RWPE1 (cell line): ENCODE results near the gene COL15A1.

Source experiments
- CTCF ChIA-PET: fragments of 350-600 bp; sonication (Branson Sonifier 250); formaldehyde crosslinking; extraction: SDS; loops from one replicate; lab custom pipeline; 2021; lab: Yijun Ruan, JAX
- POLR2A ChIA-PET: fragments of 400-600 bp; formaldehyde crosslinking; extraction: SDS; loops from one replicate; lab custom pipeline; 2020; ENCODE audit warnings: antibody characterized with exemption; ENCODE audit not compliant: low non-redundant PET; lab: Yijun Ruan, JAX
- DNase-seq: peaks from one replicate; pipeline ENCODE4 v3.0.0; 2012; ENCODE audit warnings: low spot score
- H3K27ac ChIP-seq: fragments of 450-650 bp; 2 replicates; pipeline ENCODE4 v1.5.1; 2017
- TF ChIP-seq, protein P1 (sequence below): fragments of 450-650 bp; conservative IDR thresholded peaks from 2 replicates; pipeline ENCODE4 v1.5.1; 2017; ENCODE audit warnings: low read depth, mild to moderate bottlenecking

The COL15A1 gene

GRCh38 chr9:99019510-99020331 is 76.0 kb downstream of the COL15A1 start:
- DNase-seq = peak; percentile 83
- CTCF ChIA-PET = interaction anchor here (0.6 kb wide), 1 partner anchor 13 kb away, joined by 3 read pairs; no protein-coding TSS in a partner anchor
- POLR2A ChIA-PET = no interaction called here
- TF ChIP-seq, protein P1, sequence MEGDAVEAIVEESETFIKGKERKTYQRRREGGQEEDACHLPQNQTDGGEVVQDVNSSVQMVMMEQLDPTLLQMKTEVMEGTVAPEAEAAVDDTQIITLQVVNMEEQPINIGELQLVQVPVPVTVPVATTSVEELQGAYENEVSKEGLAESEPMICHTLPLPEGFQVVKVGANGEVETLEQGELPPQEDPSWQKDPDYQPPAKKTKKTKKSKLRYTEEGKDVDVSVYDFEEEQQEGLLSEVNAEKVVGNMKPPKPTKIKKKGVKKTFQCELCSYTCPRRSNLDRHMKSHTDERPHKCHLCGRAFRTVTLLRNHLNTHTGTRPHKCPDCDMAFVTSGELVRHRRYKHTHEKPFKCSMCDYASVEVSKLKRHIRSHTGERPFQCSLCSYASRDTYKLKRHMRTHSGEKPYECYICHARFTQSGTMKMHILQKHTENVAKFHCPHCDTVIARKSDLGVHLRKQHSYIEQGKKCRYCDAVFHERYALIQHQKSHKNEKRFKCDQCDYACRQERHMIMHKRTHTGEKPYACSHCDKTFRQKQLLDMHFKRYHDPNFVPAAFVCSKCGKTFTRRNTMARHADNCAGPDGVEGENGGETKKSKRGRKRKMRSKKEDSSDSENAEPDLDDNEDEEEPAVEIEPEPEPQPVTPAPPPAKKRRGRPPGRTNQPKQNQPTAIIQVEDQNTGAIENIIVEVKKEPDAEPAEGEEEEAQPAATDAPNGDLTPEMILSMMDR = no peak
- H3K27ac ChIP-seq = no peak overlapping the region

DNA sequence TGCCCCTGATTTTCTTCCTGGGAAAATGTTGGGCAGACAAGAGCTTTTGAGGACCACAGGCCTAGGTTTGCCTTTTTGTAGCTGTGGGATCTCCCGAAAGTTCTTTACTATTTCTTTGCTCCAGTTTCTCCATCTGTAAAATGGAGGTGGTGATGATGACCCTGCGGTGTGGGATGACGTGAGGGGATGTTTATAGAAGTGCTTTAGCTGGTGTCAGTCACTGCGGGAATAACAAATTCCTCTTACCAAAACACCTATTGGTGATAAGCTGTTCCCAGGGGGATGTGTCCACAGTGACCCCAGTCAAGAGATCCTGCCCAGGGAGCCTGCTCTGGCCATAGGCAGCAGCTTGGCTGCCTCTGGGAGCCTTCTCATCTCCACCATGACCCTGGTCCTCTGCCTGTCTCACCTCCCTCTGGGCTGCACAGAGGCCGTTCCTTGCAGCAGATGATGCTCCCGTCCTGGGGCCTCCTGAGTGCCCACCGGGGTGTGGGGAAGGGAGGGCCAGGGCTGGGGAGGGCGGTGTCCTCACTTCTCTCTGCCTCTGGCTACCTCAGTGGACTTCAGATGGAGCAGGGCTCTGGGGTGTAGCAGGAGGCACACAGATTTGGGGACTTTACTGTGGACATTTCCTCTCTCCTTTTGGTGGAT is 77.2 kb downstream of the COL15A1 start:
- TF ChIP-seq, protein P1 = no peak
- POLR2A ChIA-PET = no interaction called here
- CTCF ChIA-PET = no interaction called here
- no peak overlapping the region for H3K27ac ChIP-seq
- no peak for DNase-seq

DNA sequence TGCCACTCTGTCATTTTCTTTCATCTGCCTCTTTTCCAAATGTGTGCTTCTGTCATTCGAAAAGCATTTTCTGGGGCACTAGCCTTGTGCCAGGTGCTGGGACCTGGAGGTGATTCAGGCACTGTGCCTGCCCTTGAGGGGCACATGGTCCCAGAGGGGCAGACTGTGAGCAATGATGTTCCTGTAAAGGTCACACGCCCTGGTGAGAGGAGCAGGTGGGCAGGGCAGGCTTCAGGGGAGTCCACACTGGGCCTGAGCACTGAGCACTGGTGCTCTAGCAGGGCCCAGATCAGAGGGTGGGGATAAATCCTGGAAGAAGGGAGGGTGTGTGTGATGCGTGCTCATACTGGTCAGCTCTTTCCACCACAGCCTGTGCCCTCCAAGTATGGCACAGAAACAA is 77.8 kb downstream of the COL15A1 start:
- TF ChIP-seq, protein P1 = no peak
- ChIA-PET CTCF (interaction anchor here (1.1 kb wide), 1 partner anchor 21 kb away, joined by 3 read pairs; no protein-coding TSS in a partner anchor), POLR2A (no interaction called here)
- DNase-seq = no peak
- H3K27ac ChIP-seq = no peak overlapping the region

DNA sequence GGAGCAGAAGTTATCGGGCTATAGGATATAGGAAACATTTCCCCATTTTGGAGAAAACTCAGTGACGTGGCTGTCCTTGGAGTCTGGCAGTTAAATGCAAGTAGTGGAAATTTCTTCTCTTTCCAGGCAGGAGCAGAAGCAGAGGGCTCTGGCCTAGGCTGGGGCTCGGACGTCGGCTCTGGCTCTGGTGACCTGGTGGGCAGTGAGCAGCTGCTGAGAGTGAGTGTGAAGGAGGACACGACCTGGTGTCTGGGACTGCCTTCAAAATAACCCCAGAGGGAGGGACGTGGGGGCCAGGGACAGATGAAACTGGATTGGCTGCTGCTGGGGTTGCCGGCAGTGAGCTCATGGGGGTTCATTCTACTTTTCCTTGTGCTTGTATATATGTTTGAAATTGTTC is 79.5 kb downstream of the COL15A1 start:
- DNase-seq = no peak
- no peak overlapping the region for H3K27ac ChIP-seq
- TF ChIP-seq, protein P1 = no peak
- ChIA-PET POLR2A (no interaction called here), CTCF (interaction anchor here (0.6 kb wide), 1 partner anchor 90 kb away, joined by 3 read pairs; no protein-coding TSS in a partner anchor)

GRCh38 chr9:99023831-99024230 is 80.1 kb downstream of the COL15A1 start:
- no peak for DNase-seq
- H3K27ac ChIP-seq = no peak overlapping the region
- POLR2A ChIA-PET = no interaction called here
- CTCF ChIA-PET = interaction anchor here (0.7 kb wide), 1 partner anchor 116 kb away, joined by 6 read pairs; no protein-coding TSS in a partner anchor
- TF ChIP-seq, protein P1 = no peak

DNA sequence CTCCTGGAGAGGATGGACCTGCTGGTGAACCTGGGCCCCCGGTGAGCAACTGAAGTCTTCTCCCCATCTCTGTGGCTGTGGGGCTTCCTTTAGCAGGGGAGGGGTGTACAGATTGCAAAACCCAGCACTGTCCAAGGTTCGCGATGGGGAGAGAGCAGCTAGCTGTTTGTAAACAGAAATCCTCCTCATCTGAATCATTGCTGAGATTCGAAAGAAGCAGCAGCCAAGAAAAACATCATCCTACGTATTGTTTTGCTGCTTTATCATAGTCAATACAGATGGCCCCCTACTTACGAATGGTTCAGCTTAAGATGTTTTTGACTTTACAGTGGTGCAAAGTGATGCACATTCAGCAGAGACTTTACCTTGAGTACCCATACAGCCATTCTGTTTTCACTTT is 81.3 kb downstream of the COL15A1 start:
- CTCF ChIA-PET = no interaction called here
- POLR2A ChIA-PET = no interaction called here
- TF ChIP-seq, protein P1 = no peak
- DNase-seq = no peak
- H3K27ac ChIP-seq = no peak overlapping the region
